HepG2 (cell line): Measurements from ENCODE around the gene NSF. TPM values are rescaled to one million over a fixed set of nuclear protein-coding genes. Genes with fewer than 3 reads are reported as not detected.

Experiments used
- ATAC-seq: fragments of 200-7000 bp; cut with Tn5 transposase; 3 replicates; pipeline ENCODE4 v1.9.1; 2020; ENCODE audit warnings: mild to moderate bottlenecking, moderate library complexity
- BruUV-seq: library from RNA; stranded (reverse); fragments of 400-500 nt; replicated peaks from 2 replicates; lab custom pipeline; 2021; lab: Mats Ljungman, UMichigan
- CTCF ChIA-PET: fragments of 300-600 bp; formaldehyde crosslinking; extraction: SDS; loops from one replicate; lab custom pipeline; 2021; ENCODE audit warnings: low total read pairs, inconsistent platforms, low intra/inter-chr PET ratio; lab: Yijun Ruan, JAX
- POLR2A ChIA-PET: fragments of 350-600 bp; sonication (Branson Sonifier 250); formaldehyde crosslinking; loops from one replicate; lab custom pipeline; 2020; ENCODE audit warnings: antibody characterized with exemption, inconsistent platforms; lab: Yijun Ruan, JAX
- DNase-seq: peaks from one replicate; pipeline ENCODE4 v3.0.0-alpha.2; 2015; ENCODE audit warnings: low spot score
- FAIRE-seq: peaks from 3 replicates; lab custom pipeline; 2011; peaks lifted over from hg19 to GRCh38; lab: Jason Lieb, UNC
- H2AFZ ChIP-seq: one replicate; pipeline ENCODE4 v1.6.1; 2011; ENCODE audit warnings: low read length, inconsistent platforms
- H3K27ac ChIP-seq: fragments of 300-600 bp; 3 replicates; pipeline ENCODE4 v1.8.0; 2011; ENCODE audit warnings: mixed run types, mild to moderate bottlenecking, mixed read lengths, low read length, inconsistent platforms; ENCODE audit not compliant: insufficient read depth; ENCODE audit errors: extremely low read length
- H3K27me3 ChIP-seq, 2 experiments: fragments of 200-600 bp in 1 of 2; 2 replicates in 1 of 2; 3 replicates in 1 of 2; pipeline versions ENCODE4 v1.6.0 to v1.8.0; 2011; ENCODE audit warnings: low read length in 2 of 2, mild to moderate bottlenecking in 2 of 2, moderate library complexity in 2 of 2, inconsistent platforms in 1 of 2; ENCODE audit not compliant: insufficient read depth in 2 of 2, control insufficient read depth in 1 of 2
- H3K36me3 ChIP-seq, 2 experiments: fragments of 200-600 bp in 1 of 2; replicated peaks in 1 of 2; 2 replicates in 1 of 2; 3 replicates in 1 of 2; pipeline versions ENCODE4 v1.5.1 to v1.8.0; 2011; ENCODE audit warnings: low read length in 2 of 2, inconsistent platforms in 1 of 2; ENCODE audit not compliant: insufficient read depth in 2 of 2, control insufficient read depth in 1 of 2
- H3K4me1 ChIP-seq: 2 replicates; pipeline ENCODE4 v1.5.1; 2012; ENCODE audit warnings: low read length, inconsistent platforms; ENCODE audit not compliant: insufficient read depth
- H3K4me2 ChIP-seq: 2 replicates; pipeline ENCODE4 v1.6.0; 2011; ENCODE audit warnings: low read depth, low read length, inconsistent platforms
- H3K4me3 ChIP-seq, 3 experiments: fragments of 200-600 bp in 1 of 3; sonication (generic), shearing (Covaris generic) in 1 of 3; replicated peaks in 1 of 3; 2 replicates each; pipeline ENCODE4 v1.5.1; 2011 to 2016; ENCODE audit warnings: low read length in 3 of 3, inconsistent platforms in 2 of 3, low read depth in 2 of 3, mild to moderate bottlenecking in 2 of 3, control low read depth in 1 of 3, mixed read lengths in 1 of 3; ENCODE audit not compliant: insufficient read depth in 1 of 3
- H3K79me2 ChIP-seq: one replicate; pipeline ENCODE4 v1.6.1; 2011; ENCODE audit warnings: low read length, inconsistent platforms; ENCODE audit not compliant: insufficient read depth
- H3K9ac ChIP-seq: 2 replicates; pipeline ENCODE4 v1.6.0; 2011; ENCODE audit warnings: mild to moderate bottlenecking, low read depth, low read length, inconsistent platforms; ENCODE audit not compliant: insufficient read depth
- H3K9me3 ChIP-seq: 2 replicates; pipeline ENCODE4 v1.5.1; 2012; ENCODE audit warnings: mild to moderate bottlenecking, low read length
- H4K20me1 ChIP-seq: 2 replicates; pipeline ENCODE4 v1.6.0; 2011; ENCODE audit warnings: inconsistent platforms, mild to moderate bottlenecking, low read length, moderate library complexity; ENCODE audit not compliant: insufficient read depth
- KDM2A ChIP-seq: sonication (generic); formaldehyde crosslinking; IDR thresholded peaks from 2 replicates; pipeline ENCODE4 v1.4.0; 2020; ENCODE audit warnings: low read depth, missing genetic modification reagents, borderline replicate concordance
- TBX3 ChIP-seq: fragments of 450-650 bp; IDR thresholded peaks from 2 replicates; pipeline ENCODE4 v1.6.1; 2017; ENCODE audit warnings: antibody characterized with exemption, mild to moderate bottlenecking, inconsistent platforms, borderline replicate concordance
- ZGPAT ChIP-seq: IDR thresholded peaks from 2 replicates; pipeline ENCODE4 v1.6.1; 2016; ENCODE audit warnings: mild to moderate bottlenecking
- ZHX2 ChIP-seq, 2 experiments: sonication (generic) in 1 of 2; formaldehyde crosslinking in 1 of 2; IDR thresholded peaks; 2 replicates each; pipeline versions ENCODE4 v1.6.1 to v1.9.0; 2014 to 2022; ENCODE audit warnings: antibody characterized with exemption in 1 of 2, borderline replicate concordance in 1 of 2, inconsistent platforms in 1 of 2, low read depth in 1 of 2, missing genetic modification reagents in 1 of 2
- ZNF10 ChIP-seq: sonication (generic); formaldehyde crosslinking; IDR thresholded peaks from 2 replicates; pipeline ENCODE4 v1.4.0; 2020; ENCODE audit warnings: mild to moderate bottlenecking, low read depth, missing genetic modification reagents, borderline replicate concordance
- ZNF230 ChIP-seq: sonication (generic); formaldehyde crosslinking; IDR thresholded peaks from 2 replicates; pipeline ENCODE4 v1.4.0; 2020; ENCODE audit warnings: mild to moderate bottlenecking, missing genetic modification reagents
- ZNF331 ChIP-seq: sonication (generic); formaldehyde crosslinking; IDR thresholded peaks from 2 replicates; pipeline ENCODE4 v1.4.0; 2020; ENCODE audit warnings: missing genetic modification reagents
- ZNF510 ChIP-seq: sonication (generic); formaldehyde crosslinking; IDR thresholded peaks from 2 replicates; pipeline ENCODE4 v1.4.0; 2020; ENCODE audit warnings: low read depth, mild to moderate bottlenecking, missing genetic modification reagents
- ZSCAN22 ChIP-seq: sonication (generic); formaldehyde crosslinking; IDR thresholded peaks from 2 replicates; pipeline ENCODE4 v1.4.0; 2020; ENCODE audit warnings: mild to moderate bottlenecking, missing genetic modification reagents
- WGBS: methylation state at CpG from one replicate; pipeline ENCODE4 v1.1.6; 2017; ENCODE audit warnings: low lambda C conversion rate; 5-methylcytosine and 5-hydroxymethylcytosine counted together
- in situ Hi-C: cut with HindIII; loops from 2 replicates; pipeline ENCODE4 v1.10.0; 2017; ENCODE audit warnings: low pct_unique_long_range_greater_than_20kb; ENCODE audit not compliant: extremely low pct_ligation_motif_present
- intact Hi-C: fragments of 100-400 bp; cut with micrococcal nuclease; formaldehyde crosslinking; loops from one replicate; pipeline ENCODE4 v1.10.0; 2022; ENCODE audit not compliant: unreplicated experiment
- polyA plus RNA-seq, 8 experiments: library from polyadenylated mRNA; depleted of rRNA in 3 of 8; stranded (reverse) in 7 of 8; unstranded in 1 of 8; fragments of >200 nt; fragmentation: Illumina TruSeq in 4 of 8; extraction: Trizol in 4 of 8; gene quantifications; 2 replicates each; pipeline versions ENCODE4 v1.2.1 to v1.2.3, GENCODE V29; 2011 to 2016; ENCODE audit warnings: low read depth in 4 of 8, missing spikeins in 1 of 8, mixed read lengths in 1 of 8; ENCODE audit not compliant: insufficient read depth in 1 of 8
- total RNA-seq, 5 experiments: library from RNA; depleted of rRNA; stranded (reverse); fragments of >200 nt; fragmentation: Illumina TruSeq; extraction: Trizol; gene quantifications; 2 replicates each; pipeline ENCODE4 v1.2.3, GENCODE V29; 2016; ENCODE audit warnings: low read depth in 1 of 5

NSF gene
- total and polyA plus RNA-seq, 2 of the 13 experiments (the other 11 are each of a cell fraction or from before 2014, with no cell fraction given), result 21.9 to 37.8 TPM

- CTCF ChIA-PET, result no interaction called here
- Histone ChIP-seq H3K4me1 (no peaks in the 10 kb centered on the region), H3K4me2 (no peak overlapping the region), H3K9ac (no peak overlapping the region), H3K27me3 (no peaks in the 10 kb centered on the region), H3K9me3 (no peaks in the 10 kb centered on the region), H4K20me1 (no peaks in the 10 kb centered on the region), H3K27ac (no peak overlapping the region), H2AFZ (no peak overlapping the region), H3K4me3 (no peak overlapping the region), H3K36me3 (peaks cover 1 to 9% of the 10 kb centered on the region in 2 experiments; a peak in 3 of 5 replicates), H3K79me2 (no peaks in the 10 kb centered on the region)
- 97% methylated on average over 7 of the region's 7 CpGs for WGBS
- intact Hi-C loops (no loop called here), in situ Hi-C loops (loop anchor here (10.0 kb wide), 1 partner anchor 52 kb away; no protein-coding TSS in a partner anchor)
- ATAC-seq (no peak), FAIRE-seq (no peak), DNase-seq (no peak)
- BruUV-seq, result no TSS peak
- POLR2A ChIA-PET, result interaction anchor here (0.6 kb wide), 1 partner anchor 15 kb away, joined by 3 read pairs; no protein-coding TSS in a partner anchor
- no peak for TF ChIP-seq ZGPAT (CRISPR knock-in tag)
- TF ChIP-seq ZNF331 (CRISPR knock-in tag), result no peak
- TF ChIP-seq KDM2A (CRISPR knock-in tag), result no peak
- no peak for TF ChIP-seq ZNF10 (CRISPR knock-in tag)
- no peak for TF ChIP-seq ZNF510
- TF ChIP-seq ZHX2 (IDR thresholded peaks at IDR 0.05; ENCODE audit: low read depth), result no peak
- no peak for TF ChIP-seq ZHX2 (CRISPR knock-in tag; IDR thresholded peaks at IDR 0.05; ENCODE audit: borderline replicate concordance)
- no peak for TF ChIP-seq ZSCAN22 (CRISPR knock-in tag)
- TF ChIP-seq TBX3, result no peak
- TF ChIP-seq ZNF230 (CRISPR knock-in tag), result no peak
These were observed 142.4 kb downstream of the NSF start for GRCh38 chr17:46732754-46733398.
